GM21526 (cell line): Measurements from ENCODE around the gene MSN.
"Not testable (repeated sequence)": the region's sequence is repeated elsewhere in the genome, so short reads cannot be mapped to it uniquely, and the experiment has no call there.

Experiments
- ATAC-seq: cut with Tn5 transposase; IDR thresholded peaks from one replicate; pipeline ENCODE4 v1.9.1; 2021; ENCODE audit warnings: moderate library complexity; ENCODE audit not compliant: unreplicated experiment, low FRiP score

MSN gene

GRCh38 chrX:65712005-65712806 lies 44.8 kb downstream of the MSN start:
- ATAC-seq: no peak

- ATAC-seq: no peak
Measured at GRCh38 chrX:65718538-65718937, 51.1 kb downstream of the MSN start.

GRCh38 chrX:65720381-65720964 lies 53.0 kb downstream of the MSN start:
- no peak for ATAC-seq

DNA sequence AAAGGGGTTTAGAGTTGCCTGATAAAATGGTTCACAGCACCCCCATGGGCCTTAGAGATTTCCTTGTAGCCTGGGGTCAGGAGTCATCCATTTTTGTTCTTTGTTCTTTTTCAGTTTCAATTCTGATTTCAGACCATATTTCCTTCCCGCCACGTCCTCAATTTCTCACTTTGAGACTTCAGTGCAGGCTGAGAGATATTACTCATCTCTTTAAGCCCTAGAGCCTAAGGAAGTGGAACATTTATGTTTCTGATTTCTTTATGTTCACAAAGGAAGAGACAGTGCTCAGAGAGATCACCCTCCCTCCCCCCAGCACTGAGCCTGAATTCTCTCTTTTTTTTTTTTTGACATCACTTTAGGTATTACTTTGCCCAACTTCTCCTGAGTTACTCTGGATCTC lies 56.3 kb downstream of the MSN start:
- ATAC-seq: peak; percentile 74

DNA sequence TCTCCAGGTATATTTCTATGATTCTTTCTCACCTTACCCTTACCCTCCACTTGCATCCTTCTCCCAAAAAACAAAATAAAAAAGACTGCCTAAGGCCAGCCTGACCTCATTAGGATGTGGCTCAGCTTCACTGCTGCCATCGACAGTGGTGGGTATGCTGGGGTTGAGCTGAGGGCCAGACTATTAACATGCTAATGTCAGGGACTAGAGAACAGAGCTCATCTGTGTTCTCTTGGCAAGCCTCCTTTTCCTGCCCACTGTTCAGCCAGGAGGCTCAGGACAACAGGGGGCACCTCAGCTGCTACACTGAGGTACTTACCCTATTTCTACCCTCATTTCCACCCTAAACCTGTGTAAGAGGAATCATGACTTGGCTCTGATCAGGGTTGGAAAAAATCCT lies 59.3 kb downstream of the MSN start:
- no peak for ATAC-seq

DNA sequence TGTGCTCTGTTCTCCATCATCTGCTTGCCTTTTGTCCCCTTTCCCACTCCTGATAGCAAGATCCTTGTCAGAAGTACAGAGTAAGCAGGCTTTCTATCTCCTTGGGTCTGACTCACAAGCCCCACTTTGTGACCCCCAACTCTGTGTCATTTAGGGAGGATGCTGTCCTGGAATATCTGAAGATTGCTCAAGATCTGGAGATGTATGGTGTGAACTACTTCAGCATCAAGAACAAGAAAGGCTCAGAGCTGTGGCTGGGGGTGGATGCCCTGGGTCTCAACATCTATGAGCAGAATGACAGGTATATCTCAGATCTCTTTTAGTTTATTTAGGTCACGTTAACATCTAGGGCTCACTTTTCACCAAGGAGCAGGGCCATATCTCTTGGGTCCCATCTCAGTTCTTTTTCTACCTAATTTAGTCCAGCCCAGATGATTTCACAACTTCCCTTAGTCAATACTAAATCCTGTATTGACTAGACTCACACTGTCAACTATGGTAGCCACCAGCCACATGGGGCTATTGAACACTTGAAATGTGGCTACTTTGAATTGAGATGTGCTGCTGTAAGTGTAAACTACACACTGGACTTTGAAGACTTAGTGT lies 64.3 kb downstream of the MSN start:
- ATAC-seq: no peak

DNA sequence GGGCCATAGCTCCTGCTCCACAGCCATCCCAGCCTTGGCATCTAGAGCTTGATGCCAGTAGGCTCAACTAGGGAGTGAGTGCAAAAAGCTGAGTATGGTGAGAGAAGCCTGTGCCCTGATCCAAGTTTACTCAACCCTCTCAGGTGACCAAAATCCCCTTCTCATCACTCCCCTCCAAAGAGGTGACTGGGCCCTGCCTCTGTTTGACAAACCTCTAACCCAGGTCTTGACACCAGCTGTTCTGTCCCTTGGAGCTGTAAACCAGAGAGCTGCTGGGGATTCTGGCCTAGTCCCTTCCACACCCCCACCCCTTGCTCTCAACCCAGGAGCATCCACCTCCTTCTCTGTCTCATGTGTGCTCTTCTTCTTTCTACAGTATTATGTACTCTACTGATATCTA lies 73.5 kb downstream of the MSN start:
- no peak for ATAC-seq

DNA sequence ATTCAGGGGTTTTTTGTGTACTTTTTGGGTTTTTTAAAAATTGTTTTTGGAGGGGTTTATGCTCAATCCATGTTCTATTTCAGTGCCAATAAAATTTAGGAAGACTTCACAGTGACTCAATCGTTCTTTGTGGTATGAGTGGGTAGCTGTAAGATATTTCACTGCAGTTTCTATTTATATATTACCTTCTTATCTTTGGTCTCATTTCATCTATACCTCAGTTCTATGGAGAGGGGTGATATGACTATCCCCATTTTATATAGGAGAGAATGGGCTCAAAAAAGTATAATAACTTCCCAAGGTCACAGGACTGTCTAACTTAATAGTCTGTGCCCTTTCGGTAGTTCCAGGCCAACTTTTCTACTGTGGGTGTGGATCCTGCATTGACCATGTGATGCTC lies 74.4 kb downstream of the MSN start:
- no peak for ATAC-seq

GRCh38 chrX:65744965-65745364 lies 77.5 kb downstream of the MSN start:
- ATAC-seq: no peak

DNA sequence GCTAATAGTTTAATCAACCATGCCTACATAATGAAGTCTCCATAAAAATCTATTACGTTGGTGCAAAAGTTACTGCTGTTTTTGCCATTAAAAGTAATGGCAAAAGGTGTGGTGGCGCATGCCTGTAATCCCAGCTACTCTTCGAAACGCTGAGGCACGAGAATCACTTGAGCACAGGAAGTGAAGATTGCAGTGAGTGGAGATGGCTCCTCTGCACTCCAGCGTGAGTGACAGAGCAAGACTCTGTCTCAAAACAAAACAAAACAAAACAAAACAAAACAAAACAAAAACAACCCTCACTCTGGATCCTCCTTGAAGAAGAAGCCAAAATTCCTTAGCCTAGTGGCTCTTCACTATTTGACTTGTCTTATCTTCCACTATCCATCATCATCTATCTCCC lies 78.0 kb downstream of the MSN start:
- no peak for ATAC-seq

DNA sequence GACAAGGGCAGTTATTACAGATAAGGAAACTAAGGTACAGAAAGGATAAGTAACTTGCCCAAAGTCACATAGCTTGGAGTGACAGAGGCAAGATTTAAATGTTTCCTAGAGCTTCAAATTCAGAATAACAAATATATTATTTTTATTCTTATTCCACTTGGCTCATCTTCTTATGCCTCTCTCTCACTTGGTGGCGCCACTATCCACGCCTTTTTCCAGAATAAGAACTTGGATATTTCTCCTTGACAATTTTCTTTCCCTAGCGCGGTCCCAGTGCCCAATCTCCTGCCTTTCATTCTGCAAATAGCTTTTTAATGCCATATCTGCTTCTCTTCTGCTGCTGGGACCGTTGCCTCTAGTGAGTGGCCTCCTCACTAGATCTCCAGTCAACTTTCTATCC lies 78.5 kb downstream of the MSN start:
- no peak for ATAC-seq

DNA sequence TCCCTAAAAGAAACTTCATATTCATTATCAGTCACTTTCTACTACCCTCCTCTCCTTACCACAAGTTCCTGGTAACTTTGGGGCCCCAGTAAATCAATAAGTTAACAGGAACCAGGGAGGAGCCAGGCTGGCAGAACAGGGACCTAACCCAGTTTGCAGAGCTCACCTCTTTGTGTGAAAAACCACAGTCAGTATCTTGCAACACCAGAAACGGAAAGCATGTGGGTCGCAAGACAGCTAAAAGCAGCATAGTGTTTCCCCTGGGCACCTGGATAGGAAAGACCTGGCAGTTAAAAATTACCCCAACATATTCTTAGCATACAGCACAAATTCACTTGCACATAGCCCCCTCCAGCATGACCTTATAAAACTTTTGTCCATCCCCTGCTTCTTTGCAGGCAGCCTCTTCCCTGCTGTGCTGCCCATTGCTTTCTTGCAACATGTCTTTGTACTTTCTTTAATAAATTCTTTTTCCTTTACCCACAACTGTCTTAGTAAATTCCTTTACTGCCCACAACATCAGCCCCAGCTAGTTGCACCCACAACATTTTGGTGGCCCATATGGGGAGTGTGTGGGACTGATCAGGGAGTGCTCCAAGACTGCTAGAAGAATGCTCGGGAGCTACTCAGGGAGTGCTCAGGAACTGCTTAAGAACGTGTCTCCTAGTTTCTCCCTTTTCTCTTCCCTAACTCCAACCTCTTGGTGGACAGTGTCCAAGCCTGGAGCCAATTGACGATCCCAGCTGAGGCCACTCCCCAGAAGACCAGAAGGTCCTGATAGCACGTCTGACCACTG lies 83.4 kb downstream of the MSN start:
- ATAC-seq: peak; percentile 71

DNA sequence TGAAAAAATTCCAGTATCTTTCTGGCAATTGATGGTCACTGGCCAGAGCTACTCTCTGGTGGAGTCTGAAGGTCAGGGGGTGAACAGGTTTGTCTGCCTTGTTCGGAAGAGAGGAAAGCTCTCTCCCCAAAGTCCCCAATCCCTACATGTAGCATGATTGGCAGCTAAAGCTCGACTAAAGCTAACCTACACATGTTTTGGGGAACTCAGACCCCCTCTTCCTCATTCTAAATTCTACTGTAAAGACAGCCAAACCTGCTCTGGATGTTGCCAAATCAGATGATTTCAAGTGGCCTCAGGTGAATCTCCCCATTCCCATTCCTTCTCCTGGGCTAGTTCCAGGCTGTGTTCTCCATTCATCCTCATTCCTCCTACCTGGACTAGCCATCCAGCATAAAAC lies 84.1 kb downstream of the MSN start:
- ATAC-seq: no peak

GRCh38 chrX:65752294-65752693 lies 84.8 kb downstream of the MSN start:
- ATAC-seq: no peak

DNA sequence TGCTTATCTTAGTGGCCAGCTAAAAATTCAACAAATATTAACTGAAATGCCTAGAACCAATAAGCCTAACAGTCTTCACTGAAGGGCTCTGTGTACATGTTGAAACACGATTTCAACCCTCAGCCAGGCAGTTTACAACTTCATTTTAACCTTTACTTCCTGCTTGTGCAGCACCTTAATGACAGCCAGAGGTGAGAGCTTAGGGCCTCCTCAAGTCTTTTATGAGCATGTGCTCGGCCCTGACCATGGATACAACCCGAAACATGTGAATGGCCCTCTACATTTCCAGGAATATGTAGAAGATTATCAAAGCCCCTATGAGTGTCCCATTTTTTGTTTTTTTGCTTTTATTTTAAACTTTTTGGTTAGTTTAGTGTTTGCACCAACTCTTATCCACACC lies 88.3 kb downstream of the MSN start:
- ATAC-seq: no peak

GRCh38 chrX:65757943-65758342 lies 90.5 kb downstream of the MSN start:
- no peak for ATAC-seq

DNA sequence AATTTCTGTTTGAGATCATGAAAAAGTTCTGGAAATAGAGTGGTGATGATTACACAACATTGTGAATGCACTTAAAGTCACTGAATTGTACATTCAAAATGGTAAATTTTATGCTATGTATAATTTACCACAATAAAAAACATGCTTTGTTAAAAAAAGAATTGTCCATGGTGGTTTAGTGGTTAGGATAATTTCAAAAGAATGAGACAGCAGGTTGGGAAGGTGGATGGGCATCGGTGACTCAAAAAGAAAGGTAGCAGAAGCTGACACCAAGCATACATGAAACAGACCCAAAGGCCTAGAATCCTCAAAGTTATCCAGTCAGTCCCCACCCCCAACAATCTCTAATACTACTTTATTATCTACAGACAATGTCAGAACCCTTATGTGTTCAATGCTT lies 91.1 kb downstream of the MSN start:
- no peak for ATAC-seq

- ATAC-seq: not testable (repeated sequence)
Measured at GRCh38 chrX:65759525-65759924, 92.1 kb downstream of the MSN start.

- ATAC-seq: no peak
Measured at GRCh38 chrX:65769564-65770292, 102.3 kb downstream of the MSN start.

DNA sequence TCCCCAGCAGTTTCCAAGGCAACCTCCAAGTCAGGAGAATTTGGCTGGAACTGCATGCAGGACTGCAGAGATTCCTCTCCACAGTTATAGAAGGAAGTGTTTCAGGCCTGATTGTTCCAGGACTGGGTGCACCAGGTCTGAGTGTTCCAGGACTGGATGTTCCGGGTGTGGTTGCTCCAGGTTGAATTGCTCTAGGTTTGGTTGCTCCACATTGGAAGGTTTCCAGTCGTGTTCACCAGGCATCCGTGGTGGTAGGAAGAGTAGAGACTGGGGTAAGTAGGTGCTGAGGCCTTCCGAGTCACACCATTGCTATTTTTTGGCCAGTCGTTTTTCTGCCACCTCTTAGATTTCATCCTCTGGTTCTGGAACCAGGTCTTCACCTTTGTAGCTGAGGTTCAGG lies 105.4 kb downstream of the MSN start:
- no peak for ATAC-seq

DNA sequence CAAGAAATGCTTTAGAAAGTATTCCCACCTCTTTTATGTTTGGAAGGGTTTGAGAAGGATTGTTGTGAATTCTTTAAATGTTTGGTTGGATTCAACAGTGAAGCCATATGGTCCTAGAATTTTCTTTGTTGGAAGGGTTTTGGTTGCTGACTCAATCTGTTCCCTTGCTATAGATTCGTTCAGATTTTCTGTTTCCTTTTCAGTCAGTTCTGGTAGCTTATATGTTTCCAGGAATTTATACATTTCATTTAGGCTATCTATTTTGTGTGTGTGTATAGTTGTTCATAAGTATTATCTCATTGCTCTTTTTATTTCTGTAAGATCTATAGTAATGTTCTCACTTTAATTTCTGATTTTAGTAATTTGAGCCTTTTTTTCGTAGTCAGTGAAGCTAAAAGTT lies 114.4 kb downstream of the MSN start:
- no peak for ATAC-seq
